Activated CD4-positive, CD25-positive, alpha-beta regulatory T cell treated with anti-CD3 and anti-CD28 coated beads, Interleukin-2, amount 50 U/mL, for 16 hours (primary cell): Measurements from ENCODE around the gene HS1BP3.

ENCODE experiments used
- DNase-seq: peaks from one replicate; pipeline ENCODE4 v3.0.0-alpha.2; 2020; ENCODE audit warnings: low read depth, low spot score

The HS1BP3 gene

DNA sequence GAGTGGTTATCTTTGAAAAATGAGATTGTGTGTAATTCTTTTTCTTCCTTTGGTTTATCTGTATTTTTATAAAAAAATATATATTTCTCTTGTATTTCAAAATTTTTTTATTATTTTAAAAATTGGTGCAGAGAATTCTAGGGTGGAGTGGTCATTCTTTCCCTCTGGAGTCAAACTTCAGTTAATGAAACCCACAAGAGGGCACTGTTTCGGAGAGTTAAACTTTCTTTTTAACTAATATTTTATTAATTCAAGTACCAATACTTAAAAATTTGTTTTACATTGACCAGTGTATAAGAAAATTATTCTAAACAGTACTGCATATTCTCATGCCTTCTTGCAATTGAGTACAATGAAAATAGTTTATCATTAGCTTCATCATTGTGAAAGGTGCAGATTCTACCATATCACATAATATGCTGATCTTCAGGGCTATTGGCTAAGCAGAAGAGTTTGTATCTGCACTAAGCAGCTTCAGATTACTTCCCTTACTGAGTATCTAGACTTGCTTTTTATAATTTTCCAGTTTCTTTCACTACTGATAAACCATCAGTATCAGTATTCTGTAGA, 50.1 kb downstream of the HS1BP3 start:
- no peak for DNase-seq

DNA sequence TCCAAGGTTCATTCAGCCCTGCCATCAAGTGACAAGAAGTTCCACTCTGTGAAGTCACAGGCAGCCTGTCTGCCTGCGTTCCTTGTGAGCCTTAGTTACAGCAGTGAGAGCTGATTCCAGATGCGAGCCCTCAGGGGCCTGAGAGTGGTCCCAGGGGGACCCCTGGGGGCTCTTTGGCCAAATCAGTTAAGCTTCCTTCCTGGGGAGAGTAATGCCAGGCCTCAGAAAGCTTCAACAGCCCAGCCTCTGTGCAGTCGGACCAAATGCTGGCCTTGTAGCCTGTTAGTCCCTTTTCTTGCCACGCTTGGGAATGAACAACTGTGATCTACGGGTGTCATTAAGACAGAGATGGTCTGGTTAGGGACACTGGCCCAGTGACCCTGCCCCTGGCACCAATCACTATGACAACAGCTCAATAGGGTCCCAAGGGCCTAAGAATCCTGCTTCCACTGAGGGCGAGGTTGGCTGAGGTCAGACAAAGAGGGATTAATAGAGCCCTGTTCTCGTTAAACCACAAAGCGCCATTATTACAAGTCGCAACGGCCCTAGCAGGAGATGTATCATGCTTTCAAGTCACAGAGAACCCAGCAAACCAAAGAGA, 50.9 kb downstream of the HS1BP3 start:
- no peak for DNase-seq

DNA sequence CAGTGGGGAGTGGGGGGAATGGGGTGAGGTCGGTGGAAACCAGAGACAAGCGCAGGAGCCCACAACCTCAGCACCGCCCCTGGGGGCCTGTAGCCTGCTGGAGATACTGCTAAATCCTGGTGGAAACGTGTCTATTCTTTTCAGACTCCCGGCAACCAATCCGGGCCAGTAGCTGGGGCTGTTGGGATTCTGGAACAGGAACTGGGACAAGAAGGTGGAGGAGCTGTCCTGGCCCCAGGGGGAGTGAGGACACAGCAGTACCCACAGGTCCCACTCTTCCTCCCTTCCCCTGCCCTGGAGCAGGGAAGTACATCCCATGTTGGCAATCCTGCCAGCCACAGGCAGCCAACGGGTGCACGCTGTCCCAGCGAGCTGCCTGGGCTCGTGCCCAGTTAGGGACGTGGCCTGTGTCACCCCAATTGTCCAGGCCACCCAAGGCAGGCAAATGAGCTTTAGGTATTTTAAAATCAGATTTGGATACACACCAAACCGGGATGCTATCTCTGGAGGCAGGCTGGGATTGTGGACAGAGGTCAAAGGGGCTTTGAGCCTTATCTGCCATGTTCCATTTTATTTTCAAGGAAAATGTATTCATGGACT, 51.8 kb downstream of the HS1BP3 start:
- no peak for DNase-seq

DNA sequence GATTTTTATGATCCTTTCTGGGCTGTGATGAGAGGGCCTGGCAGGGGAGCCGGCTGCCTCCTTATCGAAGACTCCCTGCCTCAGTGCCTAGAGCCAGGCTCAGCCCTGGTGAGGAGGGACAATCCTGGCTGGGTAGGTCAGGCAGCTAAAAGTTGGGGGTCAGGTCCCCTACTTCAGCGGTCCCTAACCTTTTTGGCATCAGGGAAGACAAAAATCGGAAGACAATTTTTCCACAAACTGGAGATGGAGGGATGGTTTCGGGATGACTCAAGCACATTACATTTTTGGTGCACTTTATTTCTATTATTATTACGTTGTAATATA, 53.1 kb downstream of the HS1BP3 start:
- DNase-seq: no peak

DNA sequence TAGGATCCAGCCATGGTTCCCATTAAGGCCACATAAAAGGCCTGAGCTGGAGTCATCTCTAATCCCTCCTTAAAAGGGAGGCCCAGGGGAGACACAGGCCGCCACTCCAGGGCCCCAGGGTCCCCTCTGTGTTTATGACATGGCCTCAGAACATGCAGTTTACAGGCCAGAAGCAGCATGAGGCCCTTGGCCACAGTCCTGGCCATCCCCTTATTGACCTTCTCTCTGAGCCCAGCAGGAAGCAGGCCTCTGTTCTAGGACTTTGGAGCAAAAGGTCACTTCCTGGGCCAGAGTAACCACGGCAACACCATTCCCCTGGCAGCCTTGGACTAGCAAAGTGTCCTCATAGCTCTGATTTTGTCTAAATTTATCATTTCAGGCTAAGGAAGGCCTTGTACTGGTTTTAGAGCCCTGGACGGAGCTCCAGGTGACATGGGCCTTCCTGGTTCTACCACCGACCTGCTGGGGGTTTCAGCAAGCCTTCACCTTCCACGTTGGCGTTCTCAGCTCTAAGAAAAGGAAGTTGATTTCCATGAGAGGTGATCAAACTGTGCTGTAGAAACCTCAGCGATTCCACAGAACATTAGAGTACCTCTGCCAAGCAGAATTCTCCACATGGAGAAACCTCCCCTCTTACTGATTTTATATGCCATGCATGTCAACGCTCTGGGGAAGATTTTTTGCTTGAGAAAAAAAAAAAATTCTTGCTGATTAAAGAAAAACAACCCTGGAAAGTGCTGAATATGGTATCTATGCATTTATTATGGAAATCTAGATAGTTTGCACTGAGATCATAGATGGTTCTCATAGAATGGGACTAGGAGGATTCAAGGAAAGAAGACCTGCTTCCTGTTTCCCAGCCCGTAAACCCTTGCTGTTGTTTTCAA, 53.7 kb downstream of the HS1BP3 start:
- DNase-seq: no peak

DNA sequence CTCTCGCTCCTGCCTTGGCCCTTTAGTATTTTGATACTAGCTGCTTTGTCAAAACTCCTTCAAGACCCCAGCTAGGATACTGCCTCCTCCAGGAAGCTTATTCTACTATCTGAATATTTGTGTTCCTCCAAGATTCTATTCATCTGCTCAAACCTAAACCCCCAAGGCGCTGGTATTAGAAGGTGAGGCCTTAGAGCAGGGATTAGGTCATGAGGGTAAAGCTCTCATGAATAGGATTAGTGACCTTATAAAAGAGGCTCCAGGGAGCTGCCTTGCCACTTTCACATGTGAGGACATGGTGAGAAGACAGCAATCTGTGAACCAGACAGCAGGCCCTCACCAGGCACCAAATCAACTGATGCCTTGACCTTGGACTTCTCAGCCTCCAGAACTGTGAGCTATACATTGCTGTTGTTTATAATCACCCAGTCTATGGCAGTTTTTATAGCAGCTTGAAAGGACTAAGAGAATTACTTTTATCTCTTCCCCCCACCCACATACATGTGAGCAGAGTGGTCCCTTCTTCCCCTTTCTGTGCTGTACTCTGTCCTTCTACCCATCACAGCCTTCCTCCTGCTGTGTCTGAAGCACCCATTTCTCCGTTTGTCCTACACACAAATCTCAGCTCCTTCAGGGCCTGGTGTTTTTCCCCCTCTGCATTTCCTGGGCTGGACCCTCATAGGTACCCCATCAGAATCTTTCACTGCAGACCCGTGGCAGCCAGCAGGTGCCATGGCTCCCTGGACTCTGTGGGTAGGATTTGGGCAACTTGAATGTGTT, 54.5 kb downstream of the HS1BP3 start:
- no peak for DNase-seq

DNA sequence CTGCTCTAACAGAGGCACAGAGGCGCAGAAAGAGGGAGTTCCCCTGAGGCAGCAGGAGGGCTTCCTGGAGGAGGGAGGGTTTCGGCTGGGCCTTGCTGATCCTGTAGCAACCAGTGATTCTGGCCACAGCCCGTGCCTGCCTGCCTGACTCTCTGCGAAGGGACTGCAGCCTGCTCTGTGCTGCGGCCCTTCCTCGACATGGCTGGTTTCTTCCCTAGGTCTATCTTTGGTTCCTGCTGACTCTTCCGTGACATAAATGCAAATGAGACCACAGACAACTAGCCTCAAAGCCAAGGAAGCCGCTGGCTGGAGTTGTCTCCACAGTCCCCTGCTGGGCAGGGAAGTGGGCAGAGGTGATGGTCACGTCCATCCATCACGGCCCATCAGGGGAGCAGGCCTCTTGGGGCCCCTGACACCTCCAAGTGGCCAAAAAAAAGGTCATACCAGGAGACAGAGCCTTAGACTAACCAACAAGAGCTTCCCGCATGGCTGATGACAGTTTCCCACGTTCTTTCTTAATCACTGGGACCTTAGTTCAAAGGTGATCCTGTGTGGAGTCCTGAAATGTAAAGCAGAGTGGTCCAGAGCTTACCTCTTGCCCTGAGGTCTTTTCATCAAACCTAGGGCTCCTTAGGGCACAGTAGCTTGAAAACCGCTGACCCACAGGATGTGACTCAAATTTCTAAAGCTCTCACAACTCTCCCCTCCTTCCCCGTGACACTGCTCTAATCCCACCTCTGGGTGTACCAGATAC, 55.3 kb downstream of the HS1BP3 start:
- no peak for DNase-seq

DNA sequence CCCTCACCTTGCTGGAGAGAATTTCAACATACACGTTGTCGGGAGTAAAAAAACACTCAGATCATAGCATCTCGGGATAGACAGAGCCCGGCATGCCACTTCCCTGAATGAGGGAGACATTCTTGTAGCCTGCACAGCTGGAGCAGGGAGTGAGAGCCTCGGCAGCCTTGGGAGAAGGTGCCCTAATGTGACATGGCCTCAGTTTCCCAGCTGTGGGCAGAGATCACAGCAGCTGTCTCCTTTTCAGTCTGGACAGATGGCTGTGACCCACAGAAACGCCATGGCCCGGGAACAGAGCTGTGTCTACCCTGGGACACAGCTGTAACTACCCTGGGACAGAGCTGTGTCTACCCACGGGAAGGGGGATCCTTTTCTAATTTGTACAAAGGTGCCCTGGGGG, 55.9 kb downstream of the HS1BP3 start:
- no peak for DNase-seq

DNA sequence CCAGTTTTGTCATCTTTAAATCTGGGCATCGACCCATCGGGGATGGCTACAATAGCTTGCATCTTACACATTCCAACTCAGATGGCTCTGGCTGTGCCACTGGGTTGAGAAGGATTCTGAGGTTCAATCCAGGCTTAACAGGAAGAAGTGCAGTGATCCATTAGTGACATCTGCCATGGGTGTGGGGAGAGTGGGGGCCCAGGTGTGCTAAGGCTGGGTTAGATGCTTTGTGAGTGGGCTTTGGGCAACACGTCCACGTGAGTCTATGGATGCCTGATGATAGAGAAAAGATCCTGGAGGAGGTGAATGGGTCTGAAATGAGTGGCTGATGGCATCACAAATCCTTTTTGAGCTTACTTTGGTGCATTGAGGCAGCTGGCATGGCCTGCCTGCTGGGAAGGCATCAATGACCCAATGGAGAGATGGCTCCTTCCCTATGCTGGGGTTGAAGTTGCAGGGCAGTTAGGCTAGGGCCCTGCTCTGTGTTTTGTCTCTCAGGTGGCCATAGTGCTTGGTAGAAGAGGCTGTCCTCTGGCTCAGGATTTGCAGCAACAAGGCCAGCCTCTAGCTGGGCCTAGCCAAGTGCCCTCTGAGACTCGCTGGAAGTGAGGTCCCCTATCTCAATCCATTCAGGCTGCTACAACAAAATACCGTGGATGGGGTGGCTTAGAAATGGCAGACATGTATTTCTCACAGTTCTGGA, 56.7 kb downstream of the HS1BP3 start:
- no peak for DNase-seq

DNA sequence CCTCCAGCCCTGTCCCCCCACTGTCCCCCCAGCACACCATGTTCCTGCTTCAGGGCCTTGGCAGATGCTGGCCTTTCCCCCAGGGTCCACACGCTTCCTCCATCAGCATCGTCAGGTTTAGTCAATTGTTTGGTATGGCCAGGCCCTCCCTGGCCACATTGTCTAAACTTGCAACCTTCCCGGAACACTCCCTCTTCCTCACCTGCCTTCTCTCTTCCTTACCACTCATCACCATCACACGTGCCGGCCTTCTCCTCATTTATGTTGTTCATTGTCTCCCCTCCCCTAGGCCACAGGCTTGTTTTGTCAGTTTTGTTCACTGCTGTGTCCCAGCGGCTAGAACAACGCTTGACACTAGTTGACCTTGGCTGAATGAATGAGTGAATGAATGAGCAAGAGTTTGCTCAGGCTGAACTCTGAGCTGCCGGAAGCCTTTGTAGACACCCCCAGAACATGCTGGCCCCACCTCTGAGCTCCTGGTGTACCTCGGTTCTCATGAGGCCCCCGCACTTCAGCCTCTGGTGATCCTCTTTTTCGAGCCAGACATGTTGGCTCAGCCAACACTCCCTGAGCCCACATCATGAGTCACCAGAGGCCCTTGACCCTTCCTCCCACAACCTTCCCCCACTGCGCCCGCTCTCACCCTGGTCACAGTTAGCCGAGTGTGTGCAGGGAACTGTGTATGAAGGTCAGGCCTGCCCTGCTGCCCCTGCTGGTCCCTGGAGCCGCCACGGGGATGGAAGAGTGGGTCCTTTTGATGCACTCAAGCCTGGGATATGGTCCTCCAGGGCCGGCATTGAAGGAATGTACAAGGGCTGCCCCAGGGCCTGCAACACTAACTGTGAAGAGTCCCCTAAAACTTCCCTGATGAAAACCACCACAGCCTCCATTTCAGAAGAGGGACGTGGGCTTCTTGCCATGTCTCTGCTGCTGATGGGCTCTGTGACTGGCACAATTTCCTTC, 57.5 kb downstream of the HS1BP3 start:
- no peak for DNase-seq

DNA sequence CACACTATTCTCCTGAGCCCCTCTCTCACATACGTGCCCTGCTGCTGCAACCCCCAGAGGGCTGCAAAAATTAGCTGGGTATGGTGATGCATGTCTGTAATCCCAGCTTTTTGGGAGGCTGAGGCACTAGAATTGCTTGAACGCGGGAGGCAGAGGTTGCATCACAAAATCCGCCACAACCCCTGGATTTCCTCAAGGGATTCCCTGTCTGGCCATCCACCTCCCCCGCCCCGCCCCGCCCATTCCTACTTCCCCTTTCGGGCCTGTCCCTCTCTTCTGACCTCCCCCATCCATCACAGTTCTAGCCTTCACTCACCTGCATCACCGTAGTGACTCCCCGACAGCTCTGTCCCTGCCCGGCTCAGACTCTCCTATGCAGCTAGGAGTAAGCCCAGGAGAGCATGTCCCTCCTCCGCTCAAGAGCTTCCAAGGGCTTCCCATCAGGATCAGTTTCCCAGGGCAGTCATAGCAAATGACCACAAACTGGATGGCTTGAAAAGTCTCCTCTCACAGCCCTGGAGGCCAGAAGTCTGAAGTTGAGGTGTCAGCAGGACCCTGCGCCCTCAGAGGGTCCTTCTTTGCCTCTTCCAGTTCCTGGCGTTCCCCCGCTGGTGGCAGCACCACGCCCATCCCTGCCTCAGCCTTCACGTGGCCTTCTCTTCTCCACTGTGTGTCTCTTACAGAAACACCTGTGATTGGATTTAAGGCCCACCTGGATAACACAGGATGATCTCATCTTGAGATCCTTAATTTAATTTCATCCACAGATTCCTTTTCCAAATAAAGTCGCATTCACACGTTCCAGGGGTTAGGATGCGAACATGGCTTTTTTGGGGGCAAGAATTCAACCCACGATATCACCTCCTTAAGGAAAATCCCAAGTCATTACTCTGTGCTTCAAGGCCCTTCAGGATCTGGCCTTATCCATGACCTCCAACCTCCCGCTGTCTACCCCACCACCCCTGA, 58.5 kb downstream of the HS1BP3 start:
- no peak for DNase-seq

DNA sequence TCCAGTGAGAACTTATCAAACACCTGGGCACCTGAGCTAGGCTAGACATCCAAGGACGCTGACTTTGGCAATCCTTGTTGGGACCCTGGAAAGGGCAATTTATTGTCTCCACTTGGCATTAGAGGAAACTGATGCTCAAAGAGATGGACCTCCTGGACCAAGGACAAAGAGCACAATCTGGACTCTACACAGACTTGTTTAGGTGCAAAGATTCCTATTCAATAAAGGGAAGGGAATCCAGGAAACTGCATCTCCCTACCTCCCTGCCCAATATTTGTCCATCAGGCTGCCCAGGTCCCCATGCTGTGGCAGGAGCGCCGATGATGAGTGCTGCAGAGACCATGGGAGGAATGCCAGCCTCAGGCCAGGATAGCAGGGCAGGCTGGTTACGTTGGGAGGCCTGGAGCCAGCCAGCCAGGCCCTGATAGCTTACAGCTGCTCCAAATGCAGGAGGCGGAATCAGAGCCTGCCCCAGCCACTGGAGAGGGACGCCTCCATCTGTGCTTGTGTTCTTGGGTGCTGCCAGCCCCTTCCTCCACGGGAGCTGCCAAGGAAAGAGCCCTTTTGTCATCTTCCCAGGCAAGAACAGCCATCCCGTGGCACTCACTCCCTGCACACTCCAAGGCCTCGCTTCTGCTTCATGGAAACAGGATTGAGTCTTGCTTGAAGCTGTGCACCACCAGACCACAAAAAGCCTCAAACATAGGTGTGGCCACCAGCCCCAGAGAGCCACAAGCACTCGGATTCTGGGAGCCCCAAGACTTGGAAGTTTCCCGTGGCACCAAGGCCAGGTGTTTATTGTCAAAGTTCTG, 60.0 kb downstream of the HS1BP3 start:
- DNase-seq: no peak

DNA sequence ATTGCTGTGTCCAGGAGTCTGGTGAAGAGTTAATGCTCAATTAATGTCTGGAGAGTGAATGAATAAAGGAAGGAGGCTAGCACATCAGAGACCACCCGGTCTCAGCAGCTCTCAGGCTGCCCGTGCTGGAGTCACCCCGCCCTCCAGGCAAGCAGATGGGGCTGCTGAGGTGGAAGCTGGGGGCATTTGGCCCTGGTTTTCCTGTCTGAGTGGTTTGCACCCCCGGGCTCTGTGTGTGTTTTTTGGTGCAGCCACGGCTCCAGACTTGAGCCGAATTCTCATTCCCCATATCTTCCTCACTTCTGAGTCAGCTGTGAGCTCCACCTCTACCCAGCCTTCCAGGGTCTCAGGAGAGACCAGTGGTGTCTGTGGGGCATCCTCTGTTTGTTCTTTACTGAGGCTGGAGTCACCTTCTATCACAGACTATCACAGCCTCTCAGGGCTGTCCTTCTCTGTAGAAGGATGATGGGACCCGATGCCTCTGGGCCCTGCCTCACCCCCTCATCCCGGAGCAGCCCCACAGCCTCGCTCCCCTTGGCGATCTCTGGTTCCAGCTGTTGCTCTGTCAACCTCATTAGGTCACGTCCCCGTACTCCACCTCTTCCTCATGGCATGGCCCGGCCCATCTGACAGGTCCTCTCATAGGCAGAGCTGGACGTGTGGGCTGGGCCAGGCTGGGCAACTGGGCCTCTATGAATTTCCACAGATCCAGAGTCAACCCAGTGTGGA, 60.8 kb downstream of the HS1BP3 start:
- no peak for DNase-seq

DNA sequence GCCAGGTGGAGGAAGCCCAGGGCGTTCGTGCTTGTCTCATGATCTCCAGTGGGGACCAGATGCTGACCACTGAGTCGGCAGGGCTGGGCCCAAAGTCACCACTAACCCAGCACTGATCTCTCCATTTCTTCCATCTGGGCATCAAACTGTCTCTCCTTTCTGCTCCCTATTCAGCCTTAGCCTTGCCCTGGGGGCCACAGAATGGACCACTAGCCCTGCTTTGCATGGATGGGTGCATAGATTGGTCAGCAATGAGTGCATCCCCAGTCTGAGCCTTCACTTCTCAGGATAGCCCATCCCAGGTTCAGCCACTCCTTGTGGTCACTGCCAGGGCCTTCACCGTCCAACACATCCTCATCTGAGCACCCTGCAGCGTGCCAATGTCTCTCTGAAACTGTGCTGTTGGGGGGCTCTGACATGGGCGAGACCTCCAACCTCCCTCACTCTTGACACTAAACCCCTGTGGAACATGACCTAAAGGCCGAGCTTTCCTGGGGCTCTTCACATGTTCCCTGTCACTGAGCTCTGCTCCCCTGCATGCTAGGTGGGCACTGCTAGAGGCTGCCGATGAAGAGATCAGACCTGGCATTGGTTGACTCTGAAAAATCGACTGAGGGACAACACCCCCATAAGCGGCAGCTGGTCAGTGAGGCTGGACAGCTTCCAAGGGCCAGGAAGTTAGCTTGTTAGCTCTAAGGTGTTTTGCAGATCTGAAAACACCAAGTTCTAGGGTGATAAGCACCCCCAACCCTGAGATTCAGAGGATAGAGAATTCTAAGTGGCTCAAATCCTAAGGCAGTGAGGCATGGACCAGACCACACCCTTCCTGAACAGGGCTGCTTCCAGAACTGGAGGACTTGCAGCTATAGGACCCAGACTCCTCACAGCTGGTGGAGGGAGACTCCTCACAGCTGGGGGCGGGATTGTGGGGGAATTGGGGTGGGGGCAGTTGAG, 61.7 kb downstream of the HS1BP3 start:
- no peak for DNase-seq
